Measurements from ENCODE around the gene SERGEF.

- TF ChIP-seq, protein P1, sequence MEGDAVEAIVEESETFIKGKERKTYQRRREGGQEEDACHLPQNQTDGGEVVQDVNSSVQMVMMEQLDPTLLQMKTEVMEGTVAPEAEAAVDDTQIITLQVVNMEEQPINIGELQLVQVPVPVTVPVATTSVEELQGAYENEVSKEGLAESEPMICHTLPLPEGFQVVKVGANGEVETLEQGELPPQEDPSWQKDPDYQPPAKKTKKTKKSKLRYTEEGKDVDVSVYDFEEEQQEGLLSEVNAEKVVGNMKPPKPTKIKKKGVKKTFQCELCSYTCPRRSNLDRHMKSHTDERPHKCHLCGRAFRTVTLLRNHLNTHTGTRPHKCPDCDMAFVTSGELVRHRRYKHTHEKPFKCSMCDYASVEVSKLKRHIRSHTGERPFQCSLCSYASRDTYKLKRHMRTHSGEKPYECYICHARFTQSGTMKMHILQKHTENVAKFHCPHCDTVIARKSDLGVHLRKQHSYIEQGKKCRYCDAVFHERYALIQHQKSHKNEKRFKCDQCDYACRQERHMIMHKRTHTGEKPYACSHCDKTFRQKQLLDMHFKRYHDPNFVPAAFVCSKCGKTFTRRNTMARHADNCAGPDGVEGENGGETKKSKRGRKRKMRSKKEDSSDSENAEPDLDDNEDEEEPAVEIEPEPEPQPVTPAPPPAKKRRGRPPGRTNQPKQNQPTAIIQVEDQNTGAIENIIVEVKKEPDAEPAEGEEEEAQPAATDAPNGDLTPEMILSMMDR (IDR thresholded peaks at IDR 0.05; ENCODE audit: low read length): no peak
- TF ChIP-seq EZH2phosphoT487 (IDR thresholded peaks at IDR 0.05; ENCODE audit: low read length): no peak
- TF ChIP-seq EZH2 (optimal IDR thresholded peaks at IDR 0.05; ENCODE audit: low read depth, low read length): no peak
Observed at GRCh38 chr11:17807034-17807433, 205.8 kb downstream of the SERGEF start.
